H9 (cell line): ENCODE results near the gene ANXA10. TPM values are rescaled to one million over a fixed set of nuclear protein-coding genes. Genes with fewer than 3 reads are reported as not detected.

ENCODE experiments used
- DNase-seq: peaks from one replicate; pipeline ENCODE4 v3.0.0-alpha.2; 2017
- H2AFZ ChIP-seq: one replicate; pipeline ENCODE4 v1.6.1; 2013; ENCODE audit warnings: mild to moderate bottlenecking, low read length, control low read depth, moderate library complexity
- H2AK5ac ChIP-seq: 2 replicates; pipeline ENCODE4 v1.6.1; 2013; ENCODE audit warnings: low read length, control low read depth, mixed read lengths; ENCODE audit not compliant: insufficient read length
- H2BK120ac ChIP-seq: one replicate; pipeline ENCODE4 v1.6.1; 2013; ENCODE audit warnings: low read depth, mild to moderate bottlenecking, low read length, control low read depth, inconsistent platforms; ENCODE audit not compliant: poor library complexity, severe bottlenecking
- H2BK12ac ChIP-seq: 2 replicates; pipeline ENCODE4 v1.6.1; 2013; ENCODE audit warnings: low read length, control low read depth, mixed read lengths, low read depth; ENCODE audit not compliant: insufficient read length
- H2BK15ac ChIP-seq: 2 replicates; pipeline ENCODE4 v1.6.1; 2013; ENCODE audit warnings: low read depth, low read length, control low read depth
- H2BK20ac ChIP-seq: one replicate; pipeline ENCODE4 v1.6.1; 2013; ENCODE audit warnings: low read depth, mild to moderate bottlenecking, low read length, control low read depth, inconsistent platforms; ENCODE audit not compliant: poor library complexity, severe bottlenecking
- H2BK5ac ChIP-seq: 2 replicates; pipeline ENCODE4 v1.6.1; 2013; ENCODE audit warnings: low read length, control low read depth, mixed read lengths; ENCODE audit not compliant: insufficient read length
- H3K14ac ChIP-seq: 2 replicates; pipeline ENCODE4 v1.6.1; 2013; ENCODE audit warnings: low read length, control low read depth; ENCODE audit not compliant: insufficient read depth
- H3K18ac ChIP-seq: 2 replicates; pipeline ENCODE4 v1.6.1; 2013; ENCODE audit warnings: low read depth, mild to moderate bottlenecking, mixed read lengths, low read length, control low read depth; ENCODE audit not compliant: insufficient read length
- H3K23ac ChIP-seq: 2 replicates; pipeline ENCODE4 v1.6.1; 2013; ENCODE audit warnings: low read length, control low read depth, mixed read lengths, low read depth; ENCODE audit not compliant: insufficient read length
- H3K23me2 ChIP-seq: 2 replicates; pipeline ENCODE4 v1.6.1; 2013; ENCODE audit warnings: low read depth, mild to moderate bottlenecking, mixed read lengths, low read length, control low read depth; ENCODE audit not compliant: insufficient read length, poor library complexity, severe bottlenecking
- H3K27ac ChIP-seq: 2 replicates; pipeline ENCODE4 v1.5.1; 2013; ENCODE audit warnings: low read length, control low read depth, mixed read lengths, low read depth; ENCODE audit not compliant: insufficient read length
- H3K27me3 ChIP-seq: 2 replicates; pipeline ENCODE4 v1.6.1; 2013; ENCODE audit warnings: low read length, control low read depth, inconsistent platforms; ENCODE audit not compliant: insufficient read depth
- H3K4ac ChIP-seq: 2 replicates; pipeline ENCODE4 v1.6.1; 2013; ENCODE audit warnings: low read depth, mild to moderate bottlenecking, control low read depth, inconsistent platforms, low read length, moderate library complexity
- H3K4me1 ChIP-seq: 2 replicates; pipeline ENCODE4 v1.6.1; 2013; ENCODE audit warnings: low read length, control low read depth, inconsistent platforms; ENCODE audit not compliant: insufficient read depth
- H3K4me2 ChIP-seq: 2 replicates; pipeline ENCODE4 v1.6.1; 2013; ENCODE audit warnings: low read length, control low read depth, mixed read lengths; ENCODE audit not compliant: insufficient read length, insufficient read depth
- H3K56ac ChIP-seq: 2 replicates; pipeline ENCODE4 v1.6.1; 2013; ENCODE audit warnings: low read depth, mild to moderate bottlenecking, mixed read lengths, low read length, control low read depth; ENCODE audit not compliant: insufficient read length
- H3K79me1 ChIP-seq: 2 replicates; pipeline ENCODE4 v1.6.1; 2013; ENCODE audit warnings: low read depth, mild to moderate bottlenecking, moderate library complexity, low read length, control low read depth, inconsistent platforms; ENCODE audit not compliant: insufficient read depth, poor library complexity, severe bottlenecking
- H3K79me2 ChIP-seq: 2 replicates; pipeline ENCODE4 v1.6.1; 2013; ENCODE audit warnings: low read length, control low read depth, inconsistent platforms; ENCODE audit not compliant: insufficient read depth
- H3K9ac ChIP-seq: 2 replicates; pipeline ENCODE4 v1.6.1; 2013; ENCODE audit warnings: low read length, control low read depth, mixed read lengths; ENCODE audit not compliant: insufficient read length; ENCODE audit errors: extremely low read depth
- H3K9me3 ChIP-seq: one replicate; pipeline ENCODE4 v1.6.1; 2013; ENCODE audit warnings: low read depth, low read length, inconsistent platforms; ENCODE audit not compliant: control insufficient read depth
- H3T11ph ChIP-seq: one replicate; pipeline ENCODE4 v1.6.1; 2013; ENCODE audit warnings: mild to moderate bottlenecking, low read length, control low read depth, inconsistent platforms
- H4K20me1 ChIP-seq: one replicate; pipeline ENCODE4 v1.6.1; 2013; ENCODE audit not compliant: control insufficient read depth, insufficient read length, insufficient read depth
- H4K5ac ChIP-seq: 2 replicates; pipeline ENCODE4 v1.6.1; 2013; ENCODE audit warnings: low read depth, mild to moderate bottlenecking, mixed read lengths, low read length, control low read depth; ENCODE audit not compliant: insufficient read length
- H4K8ac ChIP-seq: replicated peaks from 2 replicates; pipeline ENCODE4 v1.6.1; 2013; ENCODE audit warnings: low read length, control low read depth, mixed read lengths, low read depth; ENCODE audit not compliant: insufficient read length
- H4K91ac ChIP-seq: 2 replicates; pipeline ENCODE4 v1.6.1; 2013; ENCODE audit warnings: low read depth, mild to moderate bottlenecking, moderate library complexity, mixed read lengths, low read length, control low read depth; ENCODE audit not compliant: insufficient read length
- H3K27ac Mint-ChIP-seq, 3 experiments: 2 replicates in 2 of 3; 3 replicates in 1 of 3; pipeline ENCODE4 v1.8.0; 2020 to 2021; ENCODE audit warnings: mixed read lengths in 3 of 3, mild to moderate bottlenecking in 1 of 3, moderate library complexity in 1 of 3
- H3K27me3 Mint-ChIP-seq: 2 replicates; pipeline ENCODE4 v1.8.0; 2021; ENCODE audit warnings: low read depth, mild to moderate bottlenecking, moderate library complexity, mixed read lengths
- H3K36me3 Mint-ChIP-seq, 3 experiments: 2 replicates in 2 of 3; 3 replicates in 1 of 3; pipeline ENCODE4 v1.8.0; 2020 to 2021; ENCODE audit warnings: low read depth in 3 of 3, mixed read lengths in 3 of 3; ENCODE audit not compliant: insufficient read depth in 1 of 3
- H3K4me1 Mint-ChIP-seq, 2 experiments: 2 replicates each; pipeline ENCODE4 v1.8.0; 2020; ENCODE audit warnings: mixed read lengths in 2 of 2
- H3K4me3 Mint-ChIP-seq, 2 experiments: 2 replicates in 1 of 2; 3 replicates in 1 of 2; pipeline ENCODE4 v1.8.0; 2020 to 2021; ENCODE audit warnings: mild to moderate bottlenecking in 2 of 2, mixed read lengths in 2 of 2, moderate library complexity in 1 of 2
- H3K9me3 Mint-ChIP-seq, 2 experiments: 2 replicates in 1 of 2; 3 replicates in 1 of 2; pipeline ENCODE4 v1.8.0; 2020; ENCODE audit warnings: mild to moderate bottlenecking in 2 of 2, mixed read lengths in 2 of 2, moderate library complexity in 1 of 2
- WGBS: extraction: QIAGEN DNeasy Blood & Tissue Kit; methylation state at CpG from one replicate; pipeline ENCODE4 v1.1.7; 2013; ENCODE audit warnings: missing lambda C conversion rate, low lambda C conversion rate, mixed read lengths; ENCODE audit not compliant: insufficient read length; ENCODE audit errors: extremely low coverage; 5-methylcytosine and 5-hydroxymethylcytosine counted together
- total RNA-seq: library from RNA; stranded (reverse); gene quantifications from 2 replicates; pipeline ENCODE4 v1.2.1, GENCODE V29; 2021
- TF ChIP-seq, protein P1 (sequence below): fragments of 200-600 bp; sonication (generic); conservative IDR thresholded peaks from 3 replicates; pipeline ENCODE4 v1.8.0; 2021; ENCODE audit warnings: antibody characterized with exemption, mild to moderate bottlenecking

Gene ANXA10
- total RNA-seq, 1 experiment from 2014 or later: not detected

DNA sequence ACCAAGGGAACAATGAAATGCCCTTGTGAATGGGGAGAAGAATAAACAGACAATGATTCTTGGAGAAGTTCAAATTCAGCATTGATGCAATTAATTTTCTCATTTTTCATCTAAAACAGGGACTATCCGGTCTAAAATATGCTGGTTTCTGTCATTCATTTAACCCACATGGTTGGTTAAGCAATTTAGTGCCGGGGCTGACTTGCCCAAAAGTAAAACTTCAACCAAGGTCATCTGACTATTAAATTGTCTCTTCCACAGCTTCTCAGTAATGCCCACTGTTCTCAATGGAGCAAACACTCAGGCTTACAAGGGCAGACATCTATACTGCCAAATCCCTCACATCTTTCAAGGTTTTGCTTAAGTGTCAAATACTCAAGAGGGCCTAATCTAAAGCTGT, 51.3 kb downstream of the ANXA10 start:
- Histone ChIP-seq H2AK5ac (no peak overlapping the region), H2BK120ac (no peak overlapping the region), H3K18ac (no peak overlapping the region), H3K56ac (no peak overlapping the region), H3K27me3 (no peaks in the 10 kb centered on the region), H3K23me2 (no peaks in the 10 kb centered on the region), H3K79me1 (no peaks in the 10 kb centered on the region), H4K5ac (no peak overlapping the region), H3K9ac (no peak overlapping the region), H2BK12ac (no peak overlapping the region), H3K9me3 (no peaks in the 10 kb centered on the region), H3K23ac (no peak overlapping the region), H3K4me2 (no peak overlapping the region), H3K79me2 (no peaks in the 10 kb centered on the region; the same call in 1 of the 2 replicates), H3K14ac (no peak overlapping the region), H4K20me1 (no peaks in the 10 kb centered on the region), H4K91ac (no peak overlapping the region), H3K4ac (no peak overlapping the region), H2BK15ac (no peak overlapping the region), H2AFZ (no peak overlapping the region), H4K8ac (no peak overlapping the region), H2BK20ac (no peak overlapping the region), H2BK5ac (no peak overlapping the region), H3K27ac (no peak overlapping the region), H3K4me1 (no peaks in the 10 kb centered on the region), H3T11ph (no peak overlapping the region)
- TF ChIP-seq, protein P1, sequence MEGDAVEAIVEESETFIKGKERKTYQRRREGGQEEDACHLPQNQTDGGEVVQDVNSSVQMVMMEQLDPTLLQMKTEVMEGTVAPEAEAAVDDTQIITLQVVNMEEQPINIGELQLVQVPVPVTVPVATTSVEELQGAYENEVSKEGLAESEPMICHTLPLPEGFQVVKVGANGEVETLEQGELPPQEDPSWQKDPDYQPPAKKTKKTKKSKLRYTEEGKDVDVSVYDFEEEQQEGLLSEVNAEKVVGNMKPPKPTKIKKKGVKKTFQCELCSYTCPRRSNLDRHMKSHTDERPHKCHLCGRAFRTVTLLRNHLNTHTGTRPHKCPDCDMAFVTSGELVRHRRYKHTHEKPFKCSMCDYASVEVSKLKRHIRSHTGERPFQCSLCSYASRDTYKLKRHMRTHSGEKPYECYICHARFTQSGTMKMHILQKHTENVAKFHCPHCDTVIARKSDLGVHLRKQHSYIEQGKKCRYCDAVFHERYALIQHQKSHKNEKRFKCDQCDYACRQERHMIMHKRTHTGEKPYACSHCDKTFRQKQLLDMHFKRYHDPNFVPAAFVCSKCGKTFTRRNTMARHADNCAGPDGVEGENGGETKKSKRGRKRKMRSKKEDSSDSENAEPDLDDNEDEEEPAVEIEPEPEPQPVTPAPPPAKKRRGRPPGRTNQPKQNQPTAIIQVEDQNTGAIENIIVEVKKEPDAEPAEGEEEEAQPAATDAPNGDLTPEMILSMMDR: no peak
- DNase-seq: no peak
- Mint-ChIP-seq H3K4me3 (no peak overlapping the region), H3K27ac (no peak overlapping the region), H3K9me3 (no peaks in the 10 kb centered on the region), H3K27me3 (no peaks in the 10 kb centered on the region), H3K36me3 (no peaks in the 10 kb centered on the region), H3K4me1 (peaks cover 0 to 6% of the 10 kb centered on the region in 2 experiments; a peak in 1 of 4 replicates)
- WGBS: no CpG with 5 or more reads among the region's 2 CpGs
